Spleen (tissue), 11 donors: ENCODE results near the gene SLCO4A1. TPM values are rescaled to one million over a fixed set of nuclear protein-coding genes. Genes with fewer than 3 reads are reported as not detected.
A peak's percentile ranks its signal among the peaks of the same experiment; 100 is the strongest.

ENCODE experiments used
- DNase-seq: peaks from one replicate; pipeline ENCODE4 v3.0.0-alpha.2; 2020
- H3K27ac ChIP-seq, 8 donors: fragments of 200-600 bp; sonication (generic) in 7 of 8; 1 replicate in 4 of 8; 2 replicates in 4 of 8; pipeline versions ENCODE4 v1.5.0 to v1.8.0; 2016 to 2021; ENCODE audit warnings: inconsistent platforms in 4 of 8, mild to moderate bottlenecking in 4 of 8, moderate library complexity in 1 of 8
- H3K27me3 ChIP-seq, 7 donors: fragments of 200-600 bp; sonication (generic) in 6 of 7; replicated peaks in 1 of 7; 1 replicate in 4 of 7; 2 replicates in 3 of 7; pipeline versions ENCODE4 v1.5.0 to v1.8.0; 2016 to 2021; ENCODE audit warnings: inconsistent platforms in 3 of 7, mild to moderate bottlenecking in 1 of 7
- H3K36me3 ChIP-seq, 6 donors: fragments of 200-600 bp; sonication (generic) in 5 of 6; 1 replicate in 4 of 6; 2 replicates in 2 of 6; pipeline versions ENCODE4 v1.5.0 to v1.8.0; 2016 to 2021; ENCODE audit warnings: inconsistent platforms in 2 of 6
- H3K4me1 ChIP-seq, 6 donors: fragments of 200-600 bp; sonication (generic) in 5 of 6; 1 replicate in 3 of 6; 2 replicates in 3 of 6; pipeline versions ENCODE4 v1.5.0 to v1.8.0; 2016 to 2021; ENCODE audit warnings: inconsistent platforms in 3 of 6
- H3K4me3 ChIP-seq, 8 donors: fragments of 200-600 bp; sonication (generic) in 7 of 8; 1 replicate in 4 of 8; 2 replicates in 4 of 8; pipeline versions ENCODE4 v1.5.0 to v1.8.0; 2016 to 2021; ENCODE audit warnings: inconsistent platforms in 4 of 8, mild to moderate bottlenecking in 4 of 8, moderate library complexity in 2 of 8
- H3K9me3 ChIP-seq, 8 donors: fragments of 200-600 bp; sonication (generic) in 7 of 8; 1 replicate in 4 of 8; 2 replicates in 4 of 8; pipeline versions ENCODE4 v1.5.0 to v1.8.0; 2016 to 2021; ENCODE audit warnings: inconsistent platforms in 4 of 8
- CTCF ChIP-seq, 11 experiments: fragments of 200-600 bp in 7 of 11; fragments of 450-650 bp in 4 of 11; sonication (generic) in 4 of 11; IDR thresholded peaks in 8 of 11; conservative IDR thresholded peaks in 3 of 11; 1 replicate in 7 of 11; 2 replicates in 4 of 11; pipeline versions ENCODE4 v1.4.0 to v1.8.0; 2016 to 2021; ENCODE audit warnings: antibody characterized with exemption in 11 of 11, inconsistent platforms in 4 of 11, mild to moderate bottlenecking in 1 of 11
- POLR2A ChIP-seq, 3 donors: fragments of 450-650 bp; IDR thresholded peaks; one replicate each; pipeline ENCODE4 v1.5.1; 2017; ENCODE audit warnings: antibody characterized with exemption in 3 of 3, mild to moderate bottlenecking in 1 of 3
- POLR2AphosphoS5 ChIP-seq, 3 donors: sonication (generic); formaldehyde crosslinking; IDR thresholded peaks; one replicate each; pipeline ENCODE4 v1.5.1; 2017; ENCODE audit warnings: antibody characterized with exemption in 3 of 3
- WGBS, 5 donors: extraction: QIAGEN DNeasy Blood & Tissue Kit in 3 of 5; methylation state at CpG; one replicate each; pipeline versions ENCODE4 v1.1.5 to v1.1.7; 2013 to 2018; 5-methylcytosine and 5-hydroxymethylcytosine counted together
- intact Hi-C: fragments of 100-400 bp; cut with DNase I; formaldehyde crosslinking; loops from one replicate; pipeline ENCODE4 v1.15.0; 2023; ENCODE audit warnings: low total_unique reads
- polyA plus RNA-seq, 3 donors: library from polyadenylated mRNA; stranded (reverse); fragments of 200-250 nt; gene quantifications; one replicate each; pipeline ENCODE4 v1.2.1, GENCODE V29; 2013
- total RNA-seq, 7 donors: library from RNA; depleted of rRNA in 3 of 7; stranded (reverse); fragments of >200 nt in 3 of 7; fragmentation: NEBNext Ultra II Directional in 4 of 7; extraction: Animal tissue kit (Norgen Biotek cat#: 25700) in 4 of 7; gene quantifications; one replicate each; pipeline versions ENCODE4 v1.1.0 to v1.2.1, GENCODE V29; 2016 to 2021
- donor health status: healthy with polysubstance abuse.
- donor health status: DM: no; HTN: no; CAD: no; lungs with moderate emphysema.
- donor health status: DM: no; HTN: no; CAD: no.
- donor health status: Bipolar disorder and iron deficiency.
- donor health status: healthy.
- donor health status: DM: no; HTN: no; CAD: no.
- donor health status: DM: yes; HTN: yes; CAD: no.

Gene SLCO4A1
- total and polyA plus RNA-seq, 10 donors: 2.9 to 16.3 (median 7.0) TPM

GRCh38 chr20:62620625-62621024, 21.7 kb upstream of the SLCO4A1 start:
- no peaks in the 10 kb centered on the region for H3K27me3 ChIP-seq
- WGBS, 5 donors: 79 to 92% (median 81%) methylated on average over 7 to 13 of the region's 13 CpGs
- intact Hi-C loops: no loop called here
- H3K4me3 ChIP-seq: no peak overlapping the region
- peaks cover 55 to 93% (median 69%) of the 10 kb centered on the region in 6 donors for H3K4me1 ChIP-seq
- no peak for DNase-seq
- H3K9me3 ChIP-seq: no peaks in the 10 kb centered on the region
- no peaks in the 10 kb centered on the region for H3K36me3 ChIP-seq
- TF ChIP-seq CTCF (IDR thresholded peaks at IDR 0.05 in 8 of 11, conservative IDR thresholded peaks at IDR 0.05 in 3 of 11): no peak
- TF ChIP-seq POLR2A (IDR thresholded peaks at IDR 0.05): no peak
- peak overlapping the region in 1 of 8 donors; percentile 93 for H3K27ac ChIP-seq

- H3K27me3 ChIP-seq: no peaks in the 10 kb centered on the region
- TF ChIP-seq POLR2AphosphoS5 (IDR thresholded peaks at IDR 0.05) (no peak), POLR2A (IDR thresholded peaks at IDR 0.05) (no peak), CTCF (IDR thresholded peaks at IDR 0.05 in 8 of 11, conservative IDR thresholded peaks at IDR 0.05 in 3 of 11) (no peak)
- peak overlapping the region in 2 of 8 donors; percentile 96 to 98 for H3K27ac ChIP-seq
- 86 to 91% (median 87%) methylated on average over 30 to 34 of the region's 34 CpGs for WGBS, 5 donors
- no peak for DNase-seq
- no peaks in the 10 kb centered on the region for H3K36me3 ChIP-seq
- H3K4me3 ChIP-seq: no peak overlapping the region
- intact Hi-C loops: no loop called here
- no peaks in the 10 kb centered on the region for H3K9me3 ChIP-seq
- peaks cover 58 to 94% (median 72%) of the 10 kb centered on the region in 6 donors for H3K4me1 ChIP-seq
Measured at GRCh38 chr20:62621251-62622110, 20.8 kb upstream of the SLCO4A1 start.

- Histone ChIP-seq H3K4me1 (peaks cover 49 to 91% (median 64%) of the 10 kb centered on the region in 6 donors), H3K4me3 (no peak overlapping the region), H3K9me3 (no peaks in the 10 kb centered on the region), H3K27me3 (no peaks in the 10 kb centered on the region), H3K27ac (peak overlapping the region in 7 of 8 donors; percentile 80 to 98 (median 95)), H3K36me3 (no peaks in the 10 kb centered on the region)
- intact Hi-C loops: no loop called here
- TF ChIP-seq POLR2A (IDR thresholded peaks at IDR 0.05): no peak
- TF ChIP-seq POLR2AphosphoS5 (IDR thresholded peaks at IDR 0.05): no peak
- TF ChIP-seq CTCF (IDR thresholded peaks at IDR 0.05 in 8 of 11, conservative IDR thresholded peaks at IDR 0.05 in 3 of 11): no peak
- DNase-seq: no peak
- 74 to 88% (median 81%) methylated on average over 24 to 25 of the region's 25 CpGs for WGBS, 5 donors
Measured at GRCh38 chr20:62622178-62622876, 20.0 kb upstream of the SLCO4A1 start.
